Measurements from ENCODE around the gene SDK1.

GRCh38 chr7:4076701-4077294 lies 775.7 kb downstream of the SDK1 start:
- no peak for TF ChIP-seq HOXB5 (CRISPR knock-in tag; IDR thresholded peaks at IDR 0.05)
- TF ChIP-seq CTCF (IDR thresholded peaks at IDR 0.05): no peak
- TF ChIP-seq EP300 (IDR thresholded peaks at IDR 0.05): no peak
- no peak for TF ChIP-seq SREBF2 (IDR thresholded peaks at IDR 0.05)
- no peak for TF ChIP-seq ZFP36 (IDR thresholded peaks at IDR 0.05; ENCODE audit: borderline replicate concordance, partially characterized antibody)
- no peak for TF ChIP-seq ESRRA (IDR thresholded peaks at IDR 0.05; ENCODE audit: borderline replicate concordance, low read length)
- TF ChIP-seq POLR2A (IDR thresholded peaks at IDR 0.05; ENCODE audit: low read length): no peak
- TF ChIP-seq REST (IDR thresholded peaks at IDR 0.05): no peak
- TF ChIP-seq, protein P1, sequence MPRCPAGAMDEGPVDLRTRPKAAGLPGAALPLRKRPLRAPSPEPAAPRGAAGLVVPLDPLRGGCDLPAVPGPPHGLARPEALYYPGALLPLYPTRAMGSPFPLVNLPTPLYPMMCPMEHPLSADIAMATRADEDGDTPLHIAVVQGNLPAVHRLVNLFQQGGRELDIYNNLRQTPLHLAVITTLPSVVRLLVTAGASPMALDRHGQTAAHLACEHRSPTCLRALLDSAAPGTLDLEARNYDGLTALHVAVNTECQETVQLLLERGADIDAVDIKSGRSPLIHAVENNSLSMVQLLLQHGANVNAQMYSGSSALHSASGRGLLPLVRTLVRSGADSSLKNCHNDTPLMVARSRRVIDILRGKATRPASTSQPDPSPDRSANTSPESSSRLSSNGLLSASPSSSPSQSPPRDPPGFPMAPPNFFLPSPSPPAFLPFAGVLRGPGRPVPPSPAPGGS (IDR thresholded peaks at IDR 0.05): no peak
- TF ChIP-seq, protein P2, sequence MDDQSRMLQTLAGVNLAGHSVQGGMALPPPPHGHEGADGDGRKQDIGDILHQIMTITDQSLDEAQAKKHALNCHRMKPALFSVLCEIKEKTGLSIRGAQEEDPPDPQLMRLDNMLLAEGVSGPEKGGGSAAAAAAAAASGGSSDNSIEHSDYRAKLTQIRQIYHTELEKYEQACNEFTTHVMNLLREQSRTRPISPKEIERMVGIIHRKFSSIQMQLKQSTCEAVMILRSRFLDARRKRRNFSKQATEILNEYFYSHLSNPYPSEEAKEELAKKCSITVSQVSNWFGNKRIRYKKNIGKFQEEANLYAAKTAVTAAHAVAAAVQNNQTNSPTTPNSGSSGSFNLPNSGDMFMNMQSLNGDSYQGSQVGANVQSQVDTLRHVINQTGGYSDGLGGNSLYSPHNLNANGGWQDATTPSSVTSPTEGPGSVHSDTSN (IDR thresholded peaks at IDR 0.05): no peak
- TF ChIP-seq CBX8 (IDR thresholded peaks at IDR 0.05): no peak
- no peak for TF ChIP-seq EHMT2 (IDR thresholded peaks at IDR 0.05; ENCODE audit: low read depth)
- no peak for TF ChIP-seq CHD2 (IDR thresholded peaks at IDR 0.05; ENCODE audit: low read length, partially characterized antibody)
- TF ChIP-seq RFX5 (IDR thresholded peaks at IDR 0.05): no peak

Measured in A549 (cell line).